LNCaP clone FGC (cell line): ENCODE results near the gene SPTBN1.

ENCODE experiments used
- DNase-seq: peaks from one replicate; pipeline ENCODE4 v3.0.0-alpha.2; 2011; ENCODE audit warnings: low read depth
- H3K4me3 ChIP-seq: 2 replicates; pipeline ENCODE4 v1.5.1; 2011; ENCODE audit warnings: mild to moderate bottlenecking, low read depth, low read length, control low read depth
- CTCF ChIP-seq: IDR thresholded peaks from 2 replicates; pipeline ENCODE4 v1.5.1; 2012; ENCODE audit warnings: mild to moderate bottlenecking; ENCODE audit not compliant: control insufficient read depth, insufficient read depth; ENCODE audit errors: extremely low read depth

The SPTBN1 gene

GRCh38 chr2:54634564-54635511 lies 178.7 kb downstream of the SPTBN1 start:
- no peak overlapping the region for H3K4me3 ChIP-seq
- DNase-seq: no peak
- TF ChIP-seq CTCF: no peak

GRCh38 chr2:54635554-54636152 lies 179.5 kb downstream of the SPTBN1 start:
- no peak for DNase-seq
- H3K4me3 ChIP-seq: no peak overlapping the region
- TF ChIP-seq CTCF: no peak

GRCh38 chr2:54636415-54637139 lies 180.4 kb downstream of the SPTBN1 start:
- no peak for TF ChIP-seq CTCF
- DNase-seq: no peak

GRCh38 chr2:54638103-54638502 lies 182.0 kb downstream of the SPTBN1 start:
- no peak for DNase-seq
- no peak for TF ChIP-seq CTCF
- no peak overlapping the region for H3K4me3 ChIP-seq

More at GRCh38 chr2:54636415-54637139, 180.4 kb downstream of the SPTBN1 start:
- no peak overlapping the region for H3K4me3 ChIP-seq

GRCh38 chr2:54638774-54639187 lies 182.7 kb downstream of the SPTBN1 start:
- no peak for DNase-seq
- H3K4me3 ChIP-seq: no peak overlapping the region
- no peak for TF ChIP-seq CTCF

- DNase-seq: no peak
- no peak overlapping the region for H3K4me3 ChIP-seq
- no peak for TF ChIP-seq CTCF
These were observed 183.5 kb downstream of the SPTBN1 start for GRCh38 chr2:54639609-54640008.
